Measurements from ENCODE around the gene LENG8.

The LENG8 gene

DNA sequence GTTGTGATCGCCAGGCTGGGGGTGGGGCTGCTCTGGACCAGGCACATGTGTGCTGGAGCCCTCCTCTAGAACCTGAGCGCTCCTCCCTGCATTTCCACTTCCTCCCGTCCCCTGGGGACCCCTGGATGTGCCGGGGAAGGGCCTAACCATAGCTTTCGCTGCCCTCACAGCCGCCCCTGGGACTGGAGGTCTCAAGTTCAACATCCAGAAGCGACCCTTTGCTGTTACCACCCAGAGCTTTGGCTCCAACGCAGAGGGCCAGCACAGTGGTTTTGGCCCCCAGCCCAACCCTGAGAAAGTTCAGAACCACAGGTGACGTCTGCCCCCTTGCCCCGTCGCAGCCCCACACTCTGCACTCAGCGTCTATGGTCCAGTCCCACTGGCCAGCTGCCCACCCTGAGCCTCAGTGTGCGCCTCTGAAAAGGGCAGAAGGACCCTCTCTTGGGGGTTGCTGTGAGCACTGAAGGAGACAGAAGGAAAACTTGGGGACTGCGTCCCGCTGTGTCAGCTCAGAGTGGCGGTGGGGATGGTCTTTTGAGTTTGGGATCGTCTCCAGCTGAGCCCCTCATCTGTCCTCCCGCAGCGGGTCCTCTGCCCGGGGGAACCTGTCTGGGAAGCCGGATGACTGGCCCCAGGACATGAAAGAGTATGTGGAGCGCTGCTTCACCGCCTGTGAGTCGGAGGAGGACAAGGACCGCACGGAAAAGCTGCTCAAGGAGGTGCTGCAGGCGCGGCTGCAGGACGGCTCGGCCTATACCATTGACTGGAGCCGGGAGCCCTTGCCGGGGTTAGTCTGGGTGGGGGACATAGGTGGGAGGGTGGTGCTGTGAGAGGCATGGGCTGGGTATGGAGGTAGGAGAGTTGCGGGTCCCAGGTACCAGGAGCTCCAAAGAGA lies 6.0 kb downstream of the LENG8 start:
- DNase-seq, result no peak
- H3K27me3 ChIP-seq (replicated peaks; ENCODE audit: control insufficient read depth, insufficient read depth, low read length, poor library complexity, severe bottlenecking), result no peaks in the 10 kb centered on the region
- H3K9me3 ChIP-seq (ENCODE audit: control insufficient read depth, low read length), result no peaks in the 10 kb centered on the region
- peaks cover 10% of the 10 kb centered on the region for H3K4me1 ChIP-seq (ENCODE audit: control insufficient read depth, insufficient read depth, low read length, poor library complexity, severe bottlenecking)
- H3K36me3 ChIP-seq (ENCODE audit: control insufficient read depth, insufficient read depth, low read length), result peaks cover 92% of the 10 kb centered on the region
- no peak overlapping the region for H3K4me3 ChIP-seq (ENCODE audit: insufficient read depth, low read depth, low read length, poor library complexity, severe bottlenecking)
- H3K27ac ChIP-seq (ENCODE audit: insufficient read depth, low read length, poor library complexity, severe bottlenecking), result no peak overlapping the region

DNA sequence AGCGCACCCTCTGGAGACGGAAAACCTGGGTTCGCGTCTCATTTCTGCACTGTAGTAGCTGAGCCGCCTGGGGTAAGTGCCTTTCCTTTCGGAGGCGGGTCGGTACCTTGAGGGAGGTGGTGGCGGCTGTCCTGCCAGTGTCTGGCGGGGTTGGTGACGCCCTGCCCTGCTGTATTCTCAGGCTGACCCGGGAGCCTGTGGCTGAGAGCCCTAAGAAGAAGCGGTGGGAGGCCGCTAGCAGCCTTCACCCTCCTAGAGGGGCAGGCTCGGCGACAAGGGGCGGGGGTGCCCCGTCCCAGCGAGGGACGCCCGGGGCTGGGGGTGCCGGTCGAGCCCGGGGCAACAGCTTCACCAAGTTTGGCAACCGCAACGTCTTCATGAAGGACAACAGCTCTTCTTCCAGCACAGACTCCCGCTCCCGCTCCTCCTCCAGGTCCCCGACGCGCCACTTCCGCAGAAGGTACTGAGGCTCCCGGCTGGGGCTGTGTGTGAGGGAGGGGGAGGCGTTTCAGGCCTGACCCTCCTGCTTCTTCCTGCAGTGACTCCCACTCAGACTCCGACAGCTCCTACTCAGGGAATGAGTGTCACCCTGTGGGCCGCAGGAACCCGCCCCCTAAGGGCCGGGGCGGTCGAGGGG lies 6.9 kb downstream of the LENG8 start:
- Histone ChIP-seq H3K27me3 (replicated peaks; ENCODE audit: control insufficient read depth, insufficient read depth, low read length, poor library complexity, severe bottlenecking) (no peaks in the 10 kb centered on the region), H3K36me3 (ENCODE audit: control insufficient read depth, insufficient read depth, low read length) (peaks cover 98% of the 10 kb centered on the region), H3K27ac (ENCODE audit: insufficient read depth, low read length, poor library complexity, severe bottlenecking) (no peak overlapping the region), H3K9me3 (ENCODE audit: control insufficient read depth, low read length) (no peaks in the 10 kb centered on the region), H3K4me3 (ENCODE audit: insufficient read depth, low read depth, low read length, poor library complexity, severe bottlenecking) (no peak overlapping the region), H3K4me1 (ENCODE audit: control insufficient read depth, insufficient read depth, low read length, poor library complexity, severe bottlenecking) (peaks cover under 1% of the 10 kb centered on the region)
- DNase-seq, result no peak

DNA sequence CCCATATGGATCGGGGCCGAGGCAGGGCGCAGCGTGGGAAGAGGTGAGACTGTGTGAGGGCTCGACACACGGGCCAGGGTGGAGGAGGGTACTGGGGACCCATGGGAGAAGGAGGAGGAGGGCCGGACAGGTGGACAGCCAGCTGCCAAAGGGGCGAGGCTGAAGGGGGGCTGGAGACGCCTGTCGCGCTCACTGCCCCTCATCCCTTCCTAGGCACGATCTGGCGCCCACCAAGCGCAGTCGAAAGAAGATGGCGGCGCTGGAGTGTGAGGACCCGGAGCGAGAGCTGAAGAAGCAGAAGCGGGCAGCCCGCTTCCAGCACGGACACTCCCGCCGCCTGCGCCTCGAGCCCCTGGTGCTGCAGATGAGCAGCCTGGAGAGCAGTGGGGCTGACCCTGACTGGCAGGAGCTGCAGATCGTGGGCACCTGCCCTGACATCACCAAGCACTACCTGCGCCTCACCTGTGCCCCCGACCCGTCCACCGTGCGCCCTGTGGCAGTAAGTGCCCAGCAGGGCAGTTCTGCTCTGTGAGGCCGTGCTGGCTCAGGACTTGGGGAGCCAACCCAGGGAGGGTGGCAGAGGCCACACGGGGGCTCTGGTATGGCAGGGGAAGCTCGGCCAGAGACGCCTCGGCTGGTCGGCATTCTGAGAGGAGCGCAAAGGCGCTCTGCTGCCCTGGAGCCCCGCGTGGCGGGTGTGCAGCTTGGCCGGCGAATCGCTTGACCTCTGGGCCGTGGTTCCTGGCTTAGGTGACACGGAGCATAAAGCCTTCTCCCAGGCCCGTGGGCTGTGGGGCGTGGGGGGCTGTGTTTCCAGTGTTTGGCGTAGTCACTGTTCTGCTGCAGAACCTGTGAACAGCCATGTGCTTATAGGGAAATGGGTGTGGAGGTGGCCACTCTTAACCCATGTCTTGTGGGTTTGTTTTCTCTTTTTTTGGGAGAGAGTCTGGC lies 7.7 kb downstream of the LENG8 start:
- no peak for DNase-seq
- H3K9me3 ChIP-seq (ENCODE audit: control insufficient read depth, low read length), result no peaks in the 10 kb centered on the region
- no peak overlapping the region for H3K4me3 ChIP-seq (ENCODE audit: insufficient read depth, low read depth, low read length, poor library complexity, severe bottlenecking)
- H3K27ac ChIP-seq (ENCODE audit: insufficient read depth, low read length, poor library complexity, severe bottlenecking), result no peak overlapping the region
- H3K27me3 ChIP-seq (replicated peaks; ENCODE audit: control insufficient read depth, insufficient read depth, low read length, poor library complexity, severe bottlenecking), result no peaks in the 10 kb centered on the region
- no peaks in the 10 kb centered on the region for H3K4me1 ChIP-seq (ENCODE audit: control insufficient read depth, insufficient read depth, low read length, poor library complexity, severe bottlenecking)
- peaks cover 97% of the 10 kb centered on the region for H3K36me3 ChIP-seq (ENCODE audit: control insufficient read depth, insufficient read depth, low read length)

DNA sequence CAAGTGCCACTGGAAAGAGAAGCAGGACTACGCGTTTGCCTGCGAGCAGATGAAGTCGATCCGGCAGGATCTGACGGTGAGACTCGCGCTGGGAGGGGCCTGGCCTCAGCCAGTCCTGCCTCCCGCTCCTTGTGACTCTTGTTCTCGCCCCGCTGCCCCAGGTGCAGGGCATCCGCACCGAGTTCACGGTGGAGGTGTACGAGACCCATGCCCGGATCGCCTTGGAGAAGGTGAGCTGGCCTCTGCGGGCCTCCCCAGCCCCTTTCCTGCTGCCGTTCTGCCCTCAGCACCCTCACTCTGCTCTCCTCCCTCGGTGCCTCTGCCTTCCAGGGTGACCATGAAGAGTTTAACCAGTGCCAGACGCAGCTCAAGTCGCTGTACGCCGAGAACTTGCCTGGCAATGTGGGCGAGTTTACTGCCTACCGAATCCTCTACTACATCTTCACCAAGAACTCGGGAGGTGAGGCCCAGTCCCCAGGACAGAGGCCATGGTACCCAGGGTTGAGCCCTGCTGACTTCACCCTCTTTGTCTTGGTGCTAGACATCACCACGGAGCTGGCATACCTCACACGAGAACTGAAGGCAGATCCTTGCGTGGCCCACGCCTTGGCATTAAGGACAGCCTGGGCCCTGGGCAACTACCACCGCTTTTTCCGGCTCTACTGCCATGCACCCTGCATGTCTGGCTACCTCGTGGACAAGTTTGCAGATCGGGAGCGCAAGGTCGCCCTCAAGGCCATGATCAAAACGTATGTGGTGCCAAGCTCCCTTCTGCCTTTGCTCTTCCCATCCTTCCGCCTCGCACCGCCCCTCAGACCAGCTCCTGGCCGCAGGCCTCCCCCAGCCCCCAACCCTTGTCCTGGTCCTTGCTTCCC lies 9.0 kb downstream of the LENG8 start:
- Histone ChIP-seq H3K36me3 (ENCODE audit: control insufficient read depth, insufficient read depth, low read length) (peaks cover 84% of the 10 kb centered on the region), H3K27ac (ENCODE audit: insufficient read depth, low read length, poor library complexity, severe bottlenecking) (no peak overlapping the region), H3K27me3 (replicated peaks; ENCODE audit: control insufficient read depth, insufficient read depth, low read length, poor library complexity, severe bottlenecking) (no peaks in the 10 kb centered on the region), H3K9me3 (ENCODE audit: control insufficient read depth, low read length) (no peaks in the 10 kb centered on the region), H3K4me1 (ENCODE audit: control insufficient read depth, insufficient read depth, low read length, poor library complexity, severe bottlenecking) (peaks cover 11% of the 10 kb centered on the region), H3K4me3 (ENCODE audit: insufficient read depth, low read depth, low read length, poor library complexity, severe bottlenecking) (no peak overlapping the region)
- DNase-seq, result no peak

DNA sequence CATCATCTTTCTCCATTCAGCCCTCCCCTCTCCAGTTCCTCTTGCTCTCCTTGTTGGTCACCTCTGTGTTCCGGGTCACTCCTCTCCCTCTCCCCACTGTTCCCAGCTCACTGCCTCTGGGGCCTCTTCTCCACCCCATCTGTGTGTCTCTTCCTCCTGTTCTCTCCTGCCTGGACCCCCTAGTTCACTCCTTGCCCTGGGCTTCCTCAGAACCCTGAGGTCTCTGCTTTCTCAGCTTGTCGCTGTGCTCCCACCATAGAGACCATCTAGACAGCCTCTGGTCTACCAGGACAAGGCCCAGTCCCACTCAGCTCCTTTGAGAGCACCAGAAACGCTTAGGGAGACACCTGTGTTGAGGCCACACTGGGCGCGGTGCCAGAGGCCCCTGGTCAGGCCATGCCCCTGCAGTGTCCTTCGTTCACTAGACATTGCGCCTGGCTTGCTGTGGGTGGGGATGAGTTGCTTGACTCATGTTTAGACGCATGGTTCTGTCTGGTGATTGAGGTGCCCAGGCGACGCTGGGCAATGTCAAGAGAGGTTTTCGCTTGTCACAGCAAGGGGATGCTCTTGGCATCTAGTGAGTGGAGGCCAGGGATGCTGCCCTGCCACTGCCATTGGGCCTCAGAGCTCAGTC lies 9.8 kb downstream of the LENG8 start:
- H3K27me3 ChIP-seq (replicated peaks; ENCODE audit: control insufficient read depth, insufficient read depth, low read length, poor library complexity, severe bottlenecking), result no peaks in the 10 kb centered on the region
- H3K27ac ChIP-seq (ENCODE audit: insufficient read depth, low read length, poor library complexity, severe bottlenecking), result no peak overlapping the region
- H3K9me3 ChIP-seq (ENCODE audit: control insufficient read depth, low read length), result no peaks in the 10 kb centered on the region
- H3K4me1 ChIP-seq (ENCODE audit: control insufficient read depth, insufficient read depth, low read length, poor library complexity, severe bottlenecking), result peaks cover 16% of the 10 kb centered on the region
- H3K36me3 ChIP-seq (ENCODE audit: control insufficient read depth, insufficient read depth, low read length), result peaks cover 76% of the 10 kb centered on the region
- no peak overlapping the region for H3K4me3 ChIP-seq (ENCODE audit: insufficient read depth, low read depth, low read length, poor library complexity, severe bottlenecking)
- no peak for DNase-seq

DNA sequence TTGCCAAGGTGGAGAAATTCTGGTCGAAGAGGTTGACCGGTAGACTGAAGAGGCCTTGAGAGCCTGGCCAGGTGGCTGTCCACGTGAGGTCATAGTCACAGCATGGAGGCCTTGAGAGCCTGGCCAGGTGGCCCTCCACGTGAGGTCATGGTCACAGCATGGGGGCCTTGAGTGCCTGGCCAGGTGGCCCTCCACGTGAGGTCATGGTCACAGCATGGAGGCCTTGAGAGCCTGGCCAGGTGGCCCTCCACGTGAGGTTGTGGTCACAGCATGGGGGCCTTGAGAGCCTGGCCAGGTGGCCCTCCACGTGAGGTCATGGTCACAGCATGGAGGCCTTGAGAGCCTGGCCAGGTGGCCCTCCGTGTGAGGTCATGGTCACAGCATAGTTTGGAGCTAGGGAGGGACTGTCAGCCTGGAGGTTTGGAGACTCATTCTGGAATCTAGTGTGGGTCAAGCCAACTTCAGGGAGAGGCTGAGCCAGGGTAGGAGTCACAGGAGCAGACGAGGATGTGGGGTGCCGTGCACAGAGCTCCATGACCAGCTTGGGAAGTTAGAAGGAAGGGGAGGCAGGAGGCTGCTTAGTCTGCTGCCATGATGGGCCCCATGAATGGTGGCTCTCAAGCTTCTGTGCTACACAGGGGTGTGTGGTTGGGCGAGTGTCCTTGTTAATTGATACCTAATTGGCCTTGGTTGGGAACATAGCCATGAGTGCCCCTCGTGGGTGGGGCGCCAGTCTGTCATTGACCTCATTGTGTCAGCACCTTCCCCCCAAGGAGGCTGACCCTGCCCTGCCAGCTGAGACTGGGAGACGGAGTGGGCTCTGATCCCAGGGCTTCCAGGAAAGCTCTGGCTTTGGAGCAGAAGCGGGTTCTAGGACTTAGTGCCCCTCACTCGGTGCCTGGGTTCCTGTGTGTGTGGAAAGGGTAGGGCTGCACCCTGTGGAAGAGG lies 10.6 kb downstream of the LENG8 start:
- H3K36me3 ChIP-seq (ENCODE audit: control insufficient read depth, insufficient read depth, low read length), result peaks cover 69% of the 10 kb centered on the region
- H3K9me3 ChIP-seq (ENCODE audit: control insufficient read depth, low read length), result no peaks in the 10 kb centered on the region
- no peak overlapping the region for H3K27ac ChIP-seq (ENCODE audit: insufficient read depth, low read length, poor library complexity, severe bottlenecking)
- H3K4me1 ChIP-seq (ENCODE audit: control insufficient read depth, insufficient read depth, low read length, poor library complexity, severe bottlenecking), result peaks cover 20% of the 10 kb centered on the region
- no peak for DNase-seq
- H3K4me3 ChIP-seq (ENCODE audit: insufficient read depth, low read depth, low read length, poor library complexity, severe bottlenecking), result no peak overlapping the region
- H3K27me3 ChIP-seq (replicated peaks; ENCODE audit: control insufficient read depth, insufficient read depth, low read length, poor library complexity, severe bottlenecking), result no peaks in the 10 kb centered on the region

DNA sequence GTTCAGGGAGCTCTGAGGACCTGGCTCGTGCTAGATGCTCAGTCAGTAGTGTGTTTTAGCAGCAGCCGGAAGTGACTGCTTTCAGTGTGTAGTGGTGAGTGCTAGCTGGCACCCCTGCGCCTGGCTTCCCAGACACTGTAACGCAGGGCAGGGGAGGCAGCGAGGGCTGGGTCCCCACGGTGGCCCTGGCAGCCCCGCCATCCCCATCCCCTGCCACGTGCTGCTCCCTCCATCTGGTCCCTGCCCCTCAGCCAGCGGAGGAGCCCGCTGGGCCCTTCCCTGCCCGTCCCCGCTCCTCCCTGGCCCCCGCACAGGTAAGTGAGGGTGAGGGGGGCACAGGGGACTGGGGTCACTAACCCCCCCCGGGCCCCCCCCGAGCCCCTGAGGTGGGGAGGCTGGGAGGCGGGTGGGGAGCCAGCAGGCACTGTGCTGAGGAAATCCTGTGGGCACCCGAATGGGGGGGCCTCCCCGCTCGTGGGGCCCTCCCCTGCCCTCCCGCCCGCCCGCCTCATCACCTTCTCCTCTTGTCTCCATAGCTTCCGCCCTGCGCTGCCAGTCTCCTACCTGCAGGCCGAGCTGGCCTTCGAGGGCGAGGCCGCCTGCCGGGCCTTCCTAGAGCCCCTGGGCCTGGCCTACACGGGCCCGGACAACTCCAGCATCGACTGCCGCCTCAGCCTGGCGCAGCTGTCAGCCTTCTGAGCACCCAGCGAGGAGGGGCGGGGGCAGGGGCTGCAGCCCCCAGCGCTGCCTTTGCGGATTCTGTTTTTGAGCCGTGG lies 11.4 kb downstream of the LENG8 start:
- H3K36me3 ChIP-seq (ENCODE audit: control insufficient read depth, insufficient read depth, low read length), result peaks cover 60% of the 10 kb centered on the region
- DNase-seq, result no peak
- H3K4me1 ChIP-seq (ENCODE audit: control insufficient read depth, insufficient read depth, low read length, poor library complexity, severe bottlenecking), result peaks cover 25% of the 10 kb centered on the region
- H3K9me3 ChIP-seq (ENCODE audit: control insufficient read depth, low read length), result no peaks in the 10 kb centered on the region
- no peak overlapping the region for H3K4me3 ChIP-seq (ENCODE audit: insufficient read depth, low read depth, low read length, poor library complexity, severe bottlenecking)
- no peaks in the 10 kb centered on the region for H3K27me3 ChIP-seq (replicated peaks; ENCODE audit: control insufficient read depth, insufficient read depth, low read length, poor library complexity, severe bottlenecking)
- H3K27ac ChIP-seq (ENCODE audit: insufficient read depth, low read length, poor library complexity, severe bottlenecking), result no peak overlapping the region

DNA sequence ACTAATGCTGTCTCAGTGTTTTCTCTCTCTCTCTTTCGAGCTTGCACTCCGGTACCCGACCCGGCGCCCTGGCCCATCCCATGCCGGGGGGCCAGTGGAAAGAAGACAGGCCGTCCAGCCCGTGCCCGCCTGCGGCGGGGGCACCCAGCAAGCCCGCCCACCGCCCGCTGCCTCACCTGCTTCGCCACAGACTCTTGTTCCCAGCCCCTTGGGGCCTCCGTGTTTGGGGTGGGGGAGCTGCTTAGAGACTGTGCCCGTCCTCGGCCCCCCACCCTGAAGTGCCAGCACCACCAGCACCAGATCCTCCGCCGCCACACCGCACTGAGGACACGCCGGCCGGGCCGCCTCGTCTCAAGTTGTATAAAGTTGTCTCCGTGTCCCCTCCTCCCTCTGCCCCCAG lies 12.2 kb downstream of the LENG8 start:
- peaks cover 25% of the 10 kb centered on the region for H3K4me1 ChIP-seq (ENCODE audit: control insufficient read depth, insufficient read depth, low read length, poor library complexity, severe bottlenecking)
- DNase-seq, result no peak
- H3K4me3 ChIP-seq (ENCODE audit: insufficient read depth, low read depth, low read length, poor library complexity, severe bottlenecking), result no peak overlapping the region
- H3K27me3 ChIP-seq (replicated peaks; ENCODE audit: control insufficient read depth, insufficient read depth, low read length, poor library complexity, severe bottlenecking), result no peaks in the 10 kb centered on the region
- no peak overlapping the region for H3K27ac ChIP-seq (ENCODE audit: insufficient read depth, low read length, poor library complexity, severe bottlenecking)
- H3K36me3 ChIP-seq (ENCODE audit: control insufficient read depth, insufficient read depth, low read length), result peaks cover 52% of the 10 kb centered on the region
- no peaks in the 10 kb centered on the region for H3K9me3 ChIP-seq (ENCODE audit: control insufficient read depth, low read length)
